GM19395 (cell line): ENCODE measurements around the gene SELENOS.

Experiments used
- ATAC-seq: cut with Tn5 transposase; IDR thresholded peaks from one replicate; pipeline ENCODE4 v1.9.1; 2021; ENCODE audit warnings: mild to moderate bottlenecking, moderate library complexity; ENCODE audit not compliant: unreplicated experiment

SELENOS gene

GRCh38 chr15:101225658-101226057, 51.6 kb downstream of the SELENOS start:
- no peak for ATAC-seq
